ENCODE results near the gene LYZL2.
"Not testable (repeated sequence)": the region's sequence is repeated elsewhere in the genome, so short reads cannot be mapped to it uniquely, and the experiment has no call there.

Gene LYZL2

DNA sequence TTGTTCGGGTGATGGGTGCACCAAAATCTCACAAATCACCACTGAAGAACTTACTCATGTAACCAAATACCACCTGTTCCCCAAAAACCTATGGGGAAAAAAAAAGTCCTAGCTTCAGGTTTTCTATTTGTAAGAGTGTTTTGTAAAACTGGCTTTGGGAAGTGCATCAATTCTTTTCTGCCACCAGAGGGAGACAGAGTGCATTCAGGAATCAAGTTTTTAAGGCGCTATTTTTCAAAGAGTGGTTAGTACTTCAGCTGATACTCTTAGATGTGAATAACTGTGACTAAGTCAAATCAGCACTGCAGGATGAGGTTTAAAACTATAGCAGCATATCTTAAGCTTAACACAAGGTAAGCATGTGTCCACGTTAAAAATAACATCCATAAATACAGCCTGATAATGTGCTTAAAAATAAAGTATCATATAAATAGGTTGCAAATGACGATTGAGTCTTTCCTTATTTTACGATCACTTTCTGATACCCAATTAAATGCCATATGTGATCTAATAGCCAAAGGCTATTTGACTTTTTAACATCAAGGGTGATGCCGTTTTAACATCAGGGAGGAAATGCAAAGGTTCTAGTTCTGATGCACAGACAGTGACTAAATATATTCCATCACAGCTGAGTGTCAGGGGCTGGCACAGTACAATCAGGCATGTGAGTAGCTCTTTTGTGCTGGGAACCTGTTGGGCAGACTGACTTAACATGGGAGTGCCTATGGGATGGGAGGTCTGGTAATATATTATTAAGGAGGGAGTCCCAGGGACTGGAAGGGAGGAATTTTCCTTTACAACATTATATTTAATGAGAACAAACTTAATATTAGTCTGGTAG is 10.6 kb upstream of the LYZL2 start:
- peak; percentile 54 for DNase-seq (ENCODE audit: low spot score)

DNA sequence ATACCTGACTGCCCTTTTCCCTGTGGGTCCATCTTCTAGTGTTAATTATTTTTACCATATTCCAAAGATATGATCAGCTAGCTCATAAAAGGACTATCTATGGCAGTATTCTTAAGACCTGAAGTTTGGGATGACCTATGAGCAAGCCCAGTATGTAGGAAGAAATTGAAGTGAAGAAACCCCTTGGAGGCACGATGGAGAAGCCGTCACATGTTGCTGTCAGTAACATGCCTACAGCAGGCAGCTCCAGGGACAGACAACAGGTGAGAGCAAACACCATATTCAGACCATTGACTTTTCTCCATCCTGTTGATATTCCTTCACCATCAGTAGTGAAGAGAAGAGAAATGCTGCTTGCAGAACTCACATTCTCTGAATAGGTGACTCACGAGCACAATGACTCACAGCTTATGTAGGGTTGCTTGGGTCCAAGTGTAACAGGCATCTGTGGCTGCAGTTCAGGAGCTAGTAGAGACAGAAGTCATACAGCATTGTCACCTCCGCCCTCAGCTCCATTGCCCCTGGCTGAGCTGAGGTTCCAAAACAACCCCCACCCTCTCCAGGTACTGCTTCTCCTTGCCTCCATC is 8.4 kb upstream of the LYZL2 start:
- DNase-seq (ENCODE audit: low spot score) = peak; percentile 62

DNA sequence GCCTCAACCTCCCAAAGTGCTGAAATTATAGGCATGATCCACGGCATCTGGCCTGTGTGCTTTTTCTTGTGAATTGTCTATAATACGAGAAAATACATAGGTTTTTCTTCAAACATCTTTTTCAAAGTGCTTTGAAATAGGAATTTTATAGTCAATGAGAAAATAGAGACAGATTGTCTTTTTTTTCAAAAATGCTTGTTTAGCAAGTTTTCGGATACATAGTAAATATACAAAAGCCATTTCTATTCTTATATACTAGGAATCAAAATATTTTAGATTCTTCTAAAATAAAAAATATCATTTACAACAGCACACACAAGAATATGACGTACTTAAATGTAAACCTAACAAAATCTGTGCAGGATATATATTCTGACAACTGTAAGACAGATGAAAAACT is 1.6 kb upstream of the LYZL2 start:
- no peak for DNase-seq (ENCODE audit: low spot score)

DNA sequence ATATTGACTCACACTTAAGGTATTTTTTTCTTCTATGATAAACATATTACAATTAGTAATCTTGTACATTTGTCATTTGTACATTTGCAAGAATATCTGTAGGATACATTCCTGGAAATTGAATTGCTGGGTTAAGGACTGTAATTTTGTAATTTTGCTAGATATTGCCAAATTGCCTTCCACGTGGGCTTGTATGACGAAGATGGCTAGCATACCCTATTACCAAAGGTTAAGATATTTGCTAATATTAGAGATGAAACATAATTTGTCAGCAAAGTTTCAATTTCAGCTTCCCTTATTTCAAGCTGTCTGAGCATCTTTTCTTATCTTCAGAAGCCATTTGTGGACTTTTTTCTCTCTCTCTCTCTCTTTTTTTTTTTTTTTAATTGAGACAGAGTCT is 1.0 kb upstream of the LYZL2 start:
- DNase-seq (ENCODE audit: low spot score) = no peak

DNA sequence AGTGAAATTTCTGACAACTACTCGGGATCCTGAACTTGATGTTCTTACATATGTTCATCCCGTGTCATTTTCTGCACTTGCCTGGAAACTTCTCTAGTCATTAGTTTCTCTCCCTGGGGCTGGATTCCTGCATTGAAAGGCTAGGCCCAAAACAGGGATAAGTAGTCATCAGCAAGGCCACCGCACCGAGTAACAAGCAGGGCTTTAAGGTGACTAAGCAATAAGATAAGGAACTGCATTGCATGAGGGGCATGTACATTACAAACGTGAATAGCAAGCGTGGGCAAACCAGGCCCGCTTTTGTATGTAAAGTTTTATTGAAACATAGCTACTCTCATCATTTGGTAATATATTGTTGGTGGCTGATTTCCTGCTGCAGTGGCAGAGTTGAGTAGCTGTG is 977 bp downstream of the LYZL2 start:
- not testable (repeated sequence) for DNase-seq (ENCODE audit: low spot score)

DNA sequence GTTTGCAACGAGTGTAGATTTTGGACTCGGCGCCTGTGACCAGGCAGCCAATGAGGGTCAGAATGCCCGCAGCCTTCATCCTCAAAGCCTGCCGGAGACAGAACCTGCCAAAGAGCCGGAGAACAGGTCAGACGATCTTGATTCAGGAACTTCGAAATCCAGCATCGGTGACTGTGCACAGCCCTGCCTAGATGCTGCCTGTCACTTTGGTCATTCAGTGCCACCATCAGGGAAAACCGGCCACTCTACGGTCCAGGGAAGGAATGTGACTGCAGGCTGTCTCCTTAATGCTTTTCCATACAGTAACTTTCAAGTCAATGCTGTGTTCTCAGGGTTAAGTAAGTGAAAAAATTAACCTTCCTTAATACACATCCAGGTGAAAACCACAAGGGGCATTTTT is 2.7 kb downstream of the LYZL2 start:
- DNase-seq (ENCODE audit: low spot score) = not testable (repeated sequence)

DNA sequence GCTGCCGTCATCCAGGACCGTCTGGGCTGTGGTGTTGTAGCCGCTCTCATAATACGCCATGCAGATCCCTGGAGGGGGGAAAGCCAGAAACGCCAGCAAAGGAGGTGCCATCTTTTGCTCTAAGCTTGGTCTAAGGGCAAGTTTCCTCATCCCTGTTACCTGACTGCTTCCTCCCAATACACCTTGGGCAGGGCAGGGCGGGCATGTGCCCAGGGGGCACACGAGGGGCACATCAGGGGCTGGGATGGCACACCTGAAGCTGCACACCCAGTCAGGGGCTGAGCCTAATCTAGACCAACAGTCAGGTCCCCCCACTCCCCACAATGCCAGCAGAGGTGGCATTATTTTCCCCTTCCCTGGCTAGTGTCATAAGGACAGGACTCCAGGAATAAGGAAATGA is 3.4 kb downstream of the LYZL2 start:
- DNase-seq (ENCODE audit: low spot score) = not testable (repeated sequence)

DNA sequence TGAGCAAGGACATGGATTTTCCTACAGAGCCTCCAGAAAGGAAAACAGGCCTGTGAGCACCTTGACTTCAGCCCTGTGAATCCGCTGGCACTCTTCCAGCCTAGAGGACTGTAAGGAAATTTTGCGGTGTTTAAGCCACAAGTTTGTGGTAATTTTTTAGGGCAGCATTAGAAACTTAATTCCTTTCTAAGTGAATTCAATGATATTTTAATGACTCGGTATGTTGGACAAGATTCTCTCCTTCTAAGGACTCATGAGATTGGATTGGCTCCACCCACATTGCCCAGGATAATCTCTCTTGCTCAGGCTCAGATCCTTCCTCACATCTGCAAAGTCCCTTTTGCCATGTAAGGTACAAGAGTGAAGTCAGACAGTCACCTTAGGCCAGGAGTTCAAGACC is 4.5 kb downstream of the LYZL2 start:
- no peak for DNase-seq (ENCODE audit: low spot score)

DNA sequence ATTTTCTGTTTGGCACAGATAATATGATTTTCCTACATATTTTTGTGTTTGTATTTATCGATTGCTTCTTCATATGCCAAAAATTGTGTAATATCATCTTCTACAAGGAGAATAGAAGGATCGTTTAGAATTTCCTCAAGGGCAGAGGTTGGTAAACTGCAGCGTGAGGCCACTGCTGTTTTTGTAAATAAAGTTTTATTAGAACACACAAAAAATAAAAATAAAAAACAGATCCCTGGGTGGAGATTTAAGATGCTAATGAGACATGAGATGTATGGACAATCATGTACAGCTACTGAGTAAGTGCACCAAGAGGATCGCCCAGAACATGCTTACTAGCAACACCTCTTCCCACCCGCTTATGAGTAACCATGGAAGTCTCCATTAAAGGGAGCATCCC is 9.6 kb downstream of the LYZL2 start:
- no peak for DNase-seq (ENCODE audit: low spot score)

DNA sequence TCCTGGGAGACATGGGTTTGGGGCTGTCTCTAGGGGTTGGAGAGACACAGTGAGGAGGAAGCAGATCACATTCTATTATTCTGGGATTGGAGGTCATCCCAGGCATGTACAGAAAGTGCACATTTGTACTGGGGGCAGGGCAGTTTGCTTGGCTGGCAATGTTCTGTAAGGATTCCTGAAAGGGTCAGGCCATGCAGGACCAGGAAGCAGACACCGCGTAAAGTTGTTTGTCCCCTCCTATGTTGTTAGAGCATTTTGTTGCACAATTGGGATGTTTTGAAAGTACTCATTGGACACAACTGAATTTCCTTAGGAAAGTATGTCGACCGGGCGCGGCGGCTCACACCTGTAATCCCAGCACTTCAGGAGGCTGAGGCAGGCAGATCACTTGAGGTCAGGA is 12.5 kb downstream of the LYZL2 start:
- no peak for DNase-seq (ENCODE audit: low spot score)

DNA sequence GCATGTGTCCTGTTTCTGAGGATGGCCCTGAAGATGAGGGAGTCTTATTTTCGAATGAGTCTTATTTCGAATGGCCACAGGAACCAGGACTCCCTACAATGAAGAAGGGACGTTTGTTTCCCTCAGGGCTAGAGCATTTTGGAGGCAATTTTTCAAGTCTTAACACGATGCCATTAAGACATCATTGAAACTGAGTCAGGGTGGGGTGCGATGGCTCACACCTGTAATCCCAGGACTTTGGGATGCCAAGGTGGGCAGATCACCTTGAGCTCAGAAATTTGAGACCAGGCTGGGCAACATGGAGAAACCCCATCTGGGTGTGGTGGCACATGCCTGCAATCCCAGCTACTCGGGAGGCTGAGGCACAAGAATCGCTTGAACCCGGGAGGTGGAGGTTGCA is 18.5 kb downstream of the LYZL2 start:
- not testable (repeated sequence) for DNase-seq (ENCODE audit: low spot score)

DNA sequence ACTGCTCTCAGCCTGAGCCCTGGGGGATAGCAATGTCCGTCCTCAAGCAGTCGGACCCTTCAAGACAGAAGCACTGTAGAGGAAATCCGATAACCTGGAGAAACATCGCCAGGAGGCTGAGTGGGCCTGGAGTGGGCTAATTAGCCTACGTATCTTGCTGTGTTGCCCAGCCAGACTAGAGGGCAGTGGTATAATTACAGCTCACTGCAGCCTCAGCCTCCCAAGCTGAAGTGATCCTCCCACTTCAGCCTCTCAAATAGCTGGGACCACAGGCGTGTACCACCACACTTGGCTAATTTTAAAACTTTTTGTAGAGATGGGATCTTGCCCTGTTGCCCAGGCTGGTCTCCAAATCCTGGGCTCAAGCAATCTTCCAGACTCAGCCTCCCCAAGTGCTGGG is 21.7 kb downstream of the LYZL2 start:
- DNase-seq (ENCODE audit: low spot score) = no peak

DNA sequence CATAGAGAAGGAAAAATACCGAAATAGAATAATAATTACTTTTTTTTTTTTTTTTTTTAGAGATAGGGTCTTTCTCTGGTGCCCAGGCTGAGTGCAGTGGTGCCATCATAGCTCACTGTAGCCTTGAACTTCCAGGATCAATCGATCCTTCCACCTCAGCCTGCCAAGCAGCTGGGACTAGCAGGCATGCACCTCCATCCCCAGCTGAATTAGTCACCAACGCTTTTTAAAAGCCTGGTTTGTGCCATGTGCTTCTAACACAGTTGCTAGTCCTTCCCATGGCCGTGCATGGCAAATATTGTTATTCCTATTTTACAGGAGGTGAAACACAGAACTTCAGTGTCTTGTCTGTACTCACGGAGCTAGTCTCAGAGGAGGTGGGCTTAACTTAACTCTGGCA is 23.2 kb downstream of the LYZL2 start:
- no peak for DNase-seq (ENCODE audit: low spot score)

DNA sequence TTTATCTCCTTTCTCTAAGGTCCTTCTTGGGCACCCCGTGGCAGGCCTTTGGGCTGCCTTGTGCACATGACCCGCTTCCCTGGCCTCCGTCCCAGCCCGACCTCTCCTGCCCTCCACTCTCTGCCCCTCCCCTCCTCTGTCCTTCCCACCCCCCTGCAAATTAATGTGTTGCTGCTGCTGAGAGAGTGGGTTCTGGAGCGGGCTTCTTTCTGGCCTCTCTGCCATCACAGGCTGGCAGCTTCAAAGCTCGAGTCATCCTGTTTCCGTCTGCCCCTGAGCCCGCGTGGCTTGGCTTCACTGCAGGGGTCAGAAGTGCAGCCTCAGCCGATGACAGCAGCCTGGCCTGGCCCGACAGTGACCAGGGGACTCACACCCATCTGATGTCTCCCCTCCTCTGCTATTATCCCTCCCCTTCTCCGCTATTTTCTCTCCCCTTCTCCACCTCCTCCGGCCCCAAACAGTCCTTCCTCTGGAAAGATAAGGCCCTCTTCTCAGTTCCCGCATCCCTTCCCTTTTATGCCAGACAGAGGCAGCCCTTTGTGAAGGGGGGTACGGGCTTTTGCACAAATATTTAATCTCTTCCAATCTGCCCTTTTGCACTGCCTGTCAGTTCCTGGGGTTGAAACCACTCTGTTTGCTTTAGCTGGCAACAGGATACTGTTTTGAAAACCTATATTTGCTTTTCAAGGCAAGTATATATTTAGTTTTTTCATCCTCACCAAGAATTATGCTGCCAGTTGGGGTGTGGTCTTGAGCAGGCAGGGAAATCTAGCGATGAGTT is 24.0 kb downstream of the LYZL2 start:
- DNase-seq (ENCODE audit: low spot score) = not testable (repeated sequence)

DNA sequence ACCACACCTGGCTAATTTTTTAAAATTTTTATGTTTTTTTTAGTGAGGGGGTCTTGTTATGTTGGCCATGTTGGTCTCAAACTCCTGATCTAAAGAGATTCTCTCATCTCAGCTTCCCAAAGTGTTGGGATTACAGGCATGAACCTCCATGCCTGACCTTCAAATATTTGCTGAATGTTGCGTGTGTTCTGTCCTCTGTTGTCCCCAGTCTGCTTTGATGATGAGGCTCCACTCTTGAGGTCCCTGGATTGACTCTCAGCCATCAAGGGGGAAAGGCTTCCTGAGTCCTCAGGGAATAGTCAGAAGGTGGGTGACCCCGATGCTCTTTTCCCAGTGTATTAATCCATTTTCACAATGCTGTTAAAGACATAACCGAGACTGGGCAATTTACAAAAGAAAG is 26.0 kb downstream of the LYZL2 start:
- DNase-seq (ENCODE audit: low spot score) = no peak

DNA sequence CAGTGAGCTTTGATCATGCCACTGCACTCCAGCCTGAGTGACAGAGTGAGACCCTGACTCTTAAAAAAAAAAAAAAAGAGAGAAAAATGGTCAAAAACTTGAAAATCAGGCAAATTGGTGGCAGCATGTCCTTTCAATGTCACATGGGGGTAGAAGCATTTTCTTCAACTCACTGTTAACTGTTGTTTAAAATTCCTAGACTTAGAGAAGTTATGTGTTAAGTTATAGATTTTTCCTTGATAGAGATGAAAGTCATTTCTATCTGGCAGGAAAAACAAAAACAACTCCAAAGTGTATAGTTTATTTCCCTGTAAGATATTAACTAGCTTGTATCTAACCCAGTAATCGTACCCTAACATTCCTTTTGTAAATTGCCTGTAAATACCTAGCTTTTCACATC is 26.8 kb downstream of the LYZL2 start:
- DNase-seq (ENCODE audit: low spot score) = no peak

DNA sequence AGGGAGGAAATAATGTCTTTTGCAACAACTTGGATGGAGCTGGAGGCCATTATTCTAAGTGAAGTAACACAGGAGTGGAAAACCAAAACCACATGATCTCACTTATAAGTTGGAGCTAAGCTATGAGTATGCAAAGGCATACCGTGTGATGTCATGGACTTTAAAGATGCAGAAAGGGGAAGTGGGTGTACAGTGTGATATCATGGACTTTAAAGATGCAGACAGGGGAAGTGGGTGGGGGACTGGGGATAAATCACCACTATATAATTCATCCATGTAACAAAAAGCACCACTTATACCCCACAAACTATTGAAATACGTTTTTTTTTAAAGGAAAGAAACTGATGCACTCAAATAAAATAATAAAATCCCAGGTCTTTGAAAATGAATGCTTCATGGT is 29.5 kb downstream of the LYZL2 start:
- DNase-seq (ENCODE audit: low spot score) = no peak

DNA sequence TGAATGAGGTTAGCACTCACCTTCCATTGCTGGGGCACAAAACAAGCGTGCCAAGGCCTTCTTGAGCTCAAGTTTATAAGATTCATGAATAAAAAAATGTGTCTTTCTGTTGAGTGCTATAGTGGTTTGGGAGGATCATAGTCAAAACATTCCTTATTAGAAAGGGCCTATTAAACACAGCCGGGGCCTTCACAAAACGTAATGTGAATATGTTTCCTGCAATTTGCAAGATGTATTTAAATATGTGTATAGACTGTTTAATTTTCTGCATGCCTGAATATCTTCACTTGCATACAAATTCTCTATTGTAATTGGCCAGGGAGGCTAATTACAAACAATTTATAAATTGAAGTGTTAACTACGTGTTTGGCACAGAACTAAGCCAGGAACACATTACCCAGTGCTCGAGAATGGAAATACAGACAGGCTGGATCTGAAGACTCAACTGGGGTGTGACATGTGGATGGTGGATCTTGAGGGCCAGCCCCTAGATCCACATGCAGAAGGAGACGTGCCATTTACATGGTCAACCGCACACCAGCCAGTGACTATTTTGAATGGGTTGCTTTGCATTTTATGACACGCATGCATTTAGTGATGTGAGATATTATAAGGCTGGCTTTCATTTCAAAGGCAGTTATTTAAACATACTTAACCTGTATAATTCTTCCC is 31.3 kb downstream of the LYZL2 start:
- DNase-seq (ENCODE audit: low spot score) = no peak

DNA sequence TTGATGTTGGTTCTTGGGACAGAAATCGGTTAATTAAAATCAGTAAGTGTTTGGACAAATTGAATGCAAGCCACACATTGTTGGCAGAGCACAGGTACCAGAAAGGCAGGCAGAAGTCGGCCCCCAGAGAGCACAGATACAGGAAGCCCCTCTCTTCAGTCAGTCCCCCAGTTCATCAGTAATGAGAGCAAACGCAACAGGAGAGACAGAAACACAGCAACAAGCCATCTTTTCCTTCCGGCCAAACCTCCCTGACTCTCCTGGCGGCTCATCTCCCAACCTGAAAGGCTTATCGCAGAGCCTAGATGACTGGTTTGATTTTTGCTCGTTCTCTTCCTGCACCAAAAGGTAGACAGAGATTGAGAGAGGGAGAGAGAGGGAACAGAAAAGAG is 32.1 kb downstream of the LYZL2 start:
- not testable (repeated sequence) for DNase-seq (ENCODE audit: low spot score)

DNA sequence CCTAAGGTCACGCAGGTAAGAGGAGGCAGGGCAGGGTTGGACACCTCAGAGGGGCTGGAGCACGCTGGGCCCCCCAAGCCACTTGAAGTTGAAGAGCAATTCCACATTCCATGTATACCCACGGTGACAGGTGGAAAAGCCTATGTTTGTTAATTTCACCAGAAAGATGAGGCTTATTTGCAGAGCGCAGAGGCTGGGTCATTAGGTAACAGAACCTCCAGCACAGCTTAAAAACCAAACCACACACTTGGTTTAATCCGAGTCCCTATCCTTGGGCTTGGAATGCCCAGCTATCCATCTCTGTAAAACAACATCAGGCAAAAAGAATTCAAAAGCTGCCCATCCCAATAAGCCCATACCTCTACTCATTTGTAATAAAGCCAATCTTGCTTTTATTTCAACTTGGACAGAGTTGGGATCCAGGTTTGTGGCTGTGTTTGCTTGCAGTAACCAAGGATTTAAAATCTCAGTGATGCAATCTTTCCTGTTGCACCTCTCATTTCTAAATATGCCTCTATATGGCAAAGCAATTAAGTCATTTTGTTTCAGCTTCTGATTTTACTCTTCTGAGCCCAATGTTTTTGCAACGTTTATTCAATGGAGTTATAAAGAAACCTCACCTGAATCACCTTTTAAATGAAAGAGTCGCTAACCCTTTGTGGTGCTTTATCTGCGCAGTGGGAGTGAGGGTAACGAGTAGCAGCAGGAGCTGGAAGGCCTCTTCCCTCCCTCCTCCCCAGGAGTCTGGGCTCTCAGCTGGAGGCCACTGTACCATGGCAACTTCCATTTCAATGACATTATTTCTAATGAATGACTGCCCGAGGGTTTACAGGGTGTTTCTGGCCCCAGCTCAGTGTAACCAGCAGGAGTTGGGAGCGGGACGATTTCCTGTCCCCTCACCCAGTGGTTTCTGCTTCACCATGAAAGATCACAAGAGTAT is 32.8 kb downstream of the LYZL2 start:
- DNase-seq (ENCODE audit: low spot score) = not testable (repeated sequence)

DNA sequence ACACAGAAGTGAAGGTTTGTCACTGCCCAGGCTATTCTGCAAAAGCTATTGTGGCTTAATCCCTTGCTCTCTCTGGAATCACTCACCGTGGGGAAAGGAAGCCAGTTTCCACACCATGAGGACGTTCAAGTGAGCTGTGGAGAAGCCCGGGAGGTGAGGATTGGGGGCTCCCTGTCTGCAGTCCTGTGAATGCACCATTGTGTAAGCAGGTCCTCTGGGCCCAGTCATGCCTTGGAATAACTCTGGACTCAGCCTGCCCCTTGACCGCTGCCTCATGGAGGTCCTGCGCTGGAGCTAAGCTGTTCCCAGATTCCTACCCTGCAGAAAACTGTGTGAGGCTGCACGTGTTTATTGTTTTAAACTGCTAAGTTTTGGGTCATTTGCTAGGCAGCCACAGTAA is 33.5 kb downstream of the LYZL2 start:
- no peak for DNase-seq (ENCODE audit: low spot score)
